Nephron progenitor cell (in vitro differentiated cells): ENCODE measurements around the gene COL4A2.
A peak's percentile ranks its signal among the peaks of the same experiment; 100 is the strongest.

Experiments
- DNase-seq: peaks from one replicate; pipeline ENCODE4 v3.0.0; 2021
- H3K27ac Mint-ChIP-seq: 2 replicates; pipeline ENCODE4 v1.8.0; 2021; ENCODE audit warnings: mild to moderate bottlenecking, moderate library complexity, mixed read lengths
- H3K27me3 Mint-ChIP-seq: 2 replicates; pipeline ENCODE4 v1.8.0; 2021; ENCODE audit warnings: mild to moderate bottlenecking, low read depth, mixed read lengths; ENCODE audit not compliant: poor library complexity
- H3K36me3 Mint-ChIP-seq: 2 replicates; pipeline ENCODE4 v1.8.0; 2021; ENCODE audit warnings: low read depth, mixed read lengths
- H3K4me1 Mint-ChIP-seq: 2 replicates; pipeline ENCODE4 v1.8.0; 2021; ENCODE audit warnings: mixed read lengths
- H3K4me3 Mint-ChIP-seq: 2 replicates; pipeline ENCODE4 v1.8.0; 2021; ENCODE audit warnings: mild to moderate bottlenecking, moderate library complexity, mixed read lengths
- H3K9me3 Mint-ChIP-seq: 2 replicates; pipeline ENCODE4 v1.8.0; 2021; ENCODE audit warnings: mild to moderate bottlenecking, moderate library complexity, mixed read lengths
- CTCF ChIP-seq: fragments of 200-600 bp; sonication (generic); IDR thresholded peaks from 2 replicates; pipeline ENCODE4 v1.5.0; 2021; ENCODE audit warnings: antibody characterized with exemption

COL4A2 gene

GRCh38 chr13:110475550-110476219 lies 168.6 kb downstream of the COL4A2 start:
- peaks cover 34% of the 10 kb centered on the region for H3K4me1 Mint-ChIP-seq
- peaks cover 61% of the 10 kb centered on the region for H3K36me3 Mint-ChIP-seq
- no peak overlapping the region for H3K27ac Mint-ChIP-seq
- TF ChIP-seq CTCF: no peak
- H3K4me3 Mint-ChIP-seq: no peak overlapping the region
- peaks cover 2% of the 10 kb centered on the region for H3K27me3 Mint-ChIP-seq
- DNase-seq: no peak
- no peaks in the 10 kb centered on the region for H3K9me3 Mint-ChIP-seq

GRCh38 chr13:110476220-110476617 lies 169.1 kb downstream of the COL4A2 start:
- no peak overlapping the region for H3K27ac Mint-ChIP-seq
- no peaks in the 10 kb centered on the region for H3K9me3 Mint-ChIP-seq
- no peak for TF ChIP-seq CTCF
- peaks cover 29% of the 10 kb centered on the region for H3K4me1 Mint-ChIP-seq
- H3K4me3 Mint-ChIP-seq: no peak overlapping the region
- no peak for DNase-seq
- H3K27me3 Mint-ChIP-seq: peaks cover 2% of the 10 kb centered on the region
- peaks cover 56% of the 10 kb centered on the region for H3K36me3 Mint-ChIP-seq

- Mint-ChIP-seq H3K27ac (no peak overlapping the region), H3K36me3 (peaks cover 54% of the 10 kb centered on the region), H3K9me3 (no peaks in the 10 kb centered on the region), H3K4me1 (peaks cover 22% of the 10 kb centered on the region), H3K4me3 (no peak overlapping the region), H3K27me3 (peaks cover 2% of the 10 kb centered on the region)
- DNase-seq: no peak
- TF ChIP-seq CTCF: no peak
Measured at GRCh38 chr13:110477706-110478245, 170.7 kb downstream of the COL4A2 start.

GRCh38 chr13:110478405-110479214 lies 171.5 kb downstream of the COL4A2 start:
- Mint-ChIP-seq H3K36me3 (peaks cover 57% of the 10 kb centered on the region), H3K4me3 (no peak overlapping the region), H3K4me1 (peaks cover 22% of the 10 kb centered on the region), H3K9me3 (no peaks in the 10 kb centered on the region), H3K27ac (peak overlapping the region; percentile 83), H3K27me3 (peaks cover 2% of the 10 kb centered on the region)
- TF ChIP-seq CTCF: no peak
- no peak for DNase-seq

- peak overlapping the region; percentile 83 for H3K27ac Mint-ChIP-seq
- no peak for TF ChIP-seq CTCF
Measured at GRCh38 chr13:110479215-110479545, 172.1 kb downstream of the COL4A2 start.

More at GRCh38 chr13:110479215-110479545, 172.1 kb downstream of the COL4A2 start:
- no peak for DNase-seq
- Mint-ChIP-seq H3K36me3 (peaks cover 54% of the 10 kb centered on the region), H3K4me3 (no peak overlapping the region), H3K27me3 (peaks cover 2% of the 10 kb centered on the region), H3K9me3 (no peaks in the 10 kb centered on the region), H3K4me1 (peaks cover 22% of the 10 kb centered on the region)
